Thoracic aorta (tissue), 2 donors: ENCODE measurements around the gene NAT8L. TPM values are rescaled to one million over a fixed set of nuclear protein-coding genes. Genes with fewer than 3 reads are reported as not detected.

ENCODE experiments used
- ATAC-seq: fragments of 150-250 bp; one replicate; pipeline ENCODE4 v1.8.0; 2017; ENCODE audit warnings: low read depth; ENCODE audit not compliant: insufficient number of reproducible peaks, low FRiP score
- DNase-seq: peaks from one replicate; pipeline ENCODE4 v3.0.0-alpha.2; 2020; ENCODE audit warnings: low spot score
- H3K27ac ChIP-seq, 2 donors: fragments of 200-600 bp; sonication (generic); 1 replicate in 1 of 2; 2 replicates in 1 of 2; pipeline ENCODE4 v1.5.1; 2016; ENCODE audit warnings: mild to moderate bottlenecking in 2 of 2, moderate library complexity in 2 of 2
- H3K27me3 ChIP-seq: fragments of 200-600 bp; sonication (generic); replicated peaks from 2 replicates; pipeline ENCODE4 v1.6.0; 2016; ENCODE audit warnings: mild to moderate bottlenecking; ENCODE audit not compliant: insufficient read depth
- H3K36me3 ChIP-seq: fragments of 200-600 bp; sonication (generic); one replicate; pipeline ENCODE4 v1.5.1; 2016
- H3K4me1 ChIP-seq, 2 donors: fragments of 200-600 bp; sonication (generic); 1 replicate in 1 of 2; 2 replicates in 1 of 2; pipeline versions ENCODE4 v1.5.1 to v1.6.0; 2016; ENCODE audit warnings: low read depth in 2 of 2, mild to moderate bottlenecking in 1 of 2; ENCODE audit not compliant: control insufficient read depth in 1 of 2
- H3K4me3 ChIP-seq: fragments of 200-600 bp; sonication (generic); 2 replicates; pipeline ENCODE4 v1.5.1; 2016; ENCODE audit warnings: mild to moderate bottlenecking
- H3K9me3 ChIP-seq: fragments of 200-600 bp; sonication (generic); 2 replicates; pipeline ENCODE4 v1.5.1; 2016
- total RNA-seq, 2 donors: library from RNA; depleted of rRNA; stranded (reverse); fragments of >200 nt; gene quantifications; one replicate each; pipeline versions ENCODE4 v1.1.0 to v1.2.3, GENCODE V29; 2016
- TF ChIP-seq, protein P1 (sequence below): fragments of 200-600 bp; sonication (generic); IDR thresholded peaks from one replicate; pipeline ENCODE4 v1.5.1; 2019; ENCODE audit warnings: antibody characterized with exemption

NAT8L gene
- total RNA-seq, 2 donors from 2014 or later, result under 0.01 TPM; not detected in 1

DNA sequence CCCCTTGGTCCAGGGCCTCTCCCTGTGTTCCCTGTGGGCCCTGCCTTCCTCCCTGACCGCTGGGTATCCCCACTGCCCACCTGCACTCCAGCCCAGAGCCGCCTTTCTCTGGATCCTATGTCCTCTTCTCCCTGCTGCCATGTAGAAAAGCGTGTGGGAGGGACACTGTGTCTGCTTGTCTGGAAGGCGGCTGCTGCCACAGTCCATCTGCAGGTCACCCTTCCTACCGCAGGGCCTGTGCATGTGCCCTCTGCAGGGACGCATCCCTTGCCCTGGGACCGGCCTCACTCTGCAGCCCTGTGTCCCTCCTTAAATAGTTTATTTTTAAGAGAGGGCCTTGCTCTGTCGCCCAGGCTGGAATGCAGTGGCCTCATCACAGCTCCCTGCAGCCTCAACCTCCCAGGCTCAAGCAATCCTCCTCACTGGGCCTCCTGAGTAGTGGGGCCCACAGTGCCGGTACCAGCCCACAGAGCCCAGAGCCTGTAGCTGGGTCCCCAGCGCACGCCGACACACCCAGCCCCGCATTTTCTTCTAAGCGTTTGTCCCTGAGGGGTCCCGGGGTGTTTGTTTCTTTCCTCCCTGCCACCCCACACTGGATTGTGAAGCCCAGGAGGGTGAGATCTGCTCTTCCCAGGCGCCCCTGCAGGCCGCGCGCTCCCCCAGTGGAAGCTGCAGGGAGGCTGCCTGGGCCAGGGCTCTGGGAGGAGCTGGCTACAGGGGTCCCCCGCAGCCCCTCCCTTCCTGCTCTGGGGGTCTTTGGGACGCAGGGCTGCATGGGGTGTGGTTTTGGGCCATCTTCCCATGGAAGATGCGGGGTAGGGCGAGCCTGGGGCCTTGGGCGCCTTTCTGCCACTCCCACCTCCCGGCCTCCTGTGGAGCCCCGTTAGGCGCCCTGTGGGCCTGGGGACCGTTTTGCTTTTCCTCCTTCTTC is 12.8 kb upstream of the NAT8L start:
- DNase-seq (no peak), ATAC-seq (no peak)
- Histone ChIP-seq H3K4me1 (peaks cover 5 to 16% of the 10 kb centered on the region in 2 donors), H3K4me3 (no peak overlapping the region), H3K27ac (no peak overlapping the region), H3K27me3 (peaks cover 3% of the 10 kb centered on the region), H3K36me3 (no peaks in the 10 kb centered on the region), H3K9me3 (no peaks in the 10 kb centered on the region)
- TF ChIP-seq, protein P1, sequence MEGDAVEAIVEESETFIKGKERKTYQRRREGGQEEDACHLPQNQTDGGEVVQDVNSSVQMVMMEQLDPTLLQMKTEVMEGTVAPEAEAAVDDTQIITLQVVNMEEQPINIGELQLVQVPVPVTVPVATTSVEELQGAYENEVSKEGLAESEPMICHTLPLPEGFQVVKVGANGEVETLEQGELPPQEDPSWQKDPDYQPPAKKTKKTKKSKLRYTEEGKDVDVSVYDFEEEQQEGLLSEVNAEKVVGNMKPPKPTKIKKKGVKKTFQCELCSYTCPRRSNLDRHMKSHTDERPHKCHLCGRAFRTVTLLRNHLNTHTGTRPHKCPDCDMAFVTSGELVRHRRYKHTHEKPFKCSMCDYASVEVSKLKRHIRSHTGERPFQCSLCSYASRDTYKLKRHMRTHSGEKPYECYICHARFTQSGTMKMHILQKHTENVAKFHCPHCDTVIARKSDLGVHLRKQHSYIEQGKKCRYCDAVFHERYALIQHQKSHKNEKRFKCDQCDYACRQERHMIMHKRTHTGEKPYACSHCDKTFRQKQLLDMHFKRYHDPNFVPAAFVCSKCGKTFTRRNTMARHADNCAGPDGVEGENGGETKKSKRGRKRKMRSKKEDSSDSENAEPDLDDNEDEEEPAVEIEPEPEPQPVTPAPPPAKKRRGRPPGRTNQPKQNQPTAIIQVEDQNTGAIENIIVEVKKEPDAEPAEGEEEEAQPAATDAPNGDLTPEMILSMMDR, result no peak

DNA sequence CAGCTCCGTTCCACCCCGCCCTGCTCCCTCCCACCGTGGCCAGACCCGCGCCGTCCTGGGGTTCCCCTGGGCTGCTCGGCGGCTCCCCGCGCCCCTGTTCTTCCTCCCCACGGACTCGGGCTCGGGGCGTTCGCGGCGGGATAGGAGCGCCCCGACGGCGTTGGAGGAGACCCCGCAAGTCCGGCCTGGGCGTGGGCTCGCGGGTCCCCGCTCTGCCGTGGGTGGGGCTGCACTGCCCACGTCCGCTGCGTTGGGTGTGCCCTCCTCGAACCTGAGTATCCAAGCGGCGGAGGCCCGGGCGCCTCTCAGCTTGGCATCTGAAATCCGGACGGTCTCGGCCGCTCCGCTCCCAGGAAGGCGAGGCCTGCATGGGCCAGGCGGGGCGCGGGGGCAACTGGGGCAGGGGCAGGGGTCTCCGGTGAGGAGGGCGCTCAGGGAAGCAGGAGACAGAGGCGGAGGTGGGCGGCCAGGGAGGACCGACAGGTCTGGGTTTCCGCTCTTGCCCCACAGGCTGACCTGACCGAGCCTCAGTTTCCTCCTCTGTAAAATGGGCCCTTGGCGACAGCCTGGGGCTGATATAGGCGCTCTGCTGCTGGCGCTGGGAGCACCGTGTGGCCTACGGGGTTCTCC is 12.0 kb upstream of the NAT8L start:
- Histone ChIP-seq H3K4me3 (no peak overlapping the region), H3K36me3 (no peaks in the 10 kb centered on the region), H3K27ac (no peak overlapping the region), H3K9me3 (no peaks in the 10 kb centered on the region), H3K27me3 (peaks cover 3% of the 10 kb centered on the region), H3K4me1 (peaks cover 0 to 10% of the 10 kb centered on the region in 2 donors)
- DNase-seq (no peak), ATAC-seq (no peak)
- TF ChIP-seq, protein P1, result no peak

DNA sequence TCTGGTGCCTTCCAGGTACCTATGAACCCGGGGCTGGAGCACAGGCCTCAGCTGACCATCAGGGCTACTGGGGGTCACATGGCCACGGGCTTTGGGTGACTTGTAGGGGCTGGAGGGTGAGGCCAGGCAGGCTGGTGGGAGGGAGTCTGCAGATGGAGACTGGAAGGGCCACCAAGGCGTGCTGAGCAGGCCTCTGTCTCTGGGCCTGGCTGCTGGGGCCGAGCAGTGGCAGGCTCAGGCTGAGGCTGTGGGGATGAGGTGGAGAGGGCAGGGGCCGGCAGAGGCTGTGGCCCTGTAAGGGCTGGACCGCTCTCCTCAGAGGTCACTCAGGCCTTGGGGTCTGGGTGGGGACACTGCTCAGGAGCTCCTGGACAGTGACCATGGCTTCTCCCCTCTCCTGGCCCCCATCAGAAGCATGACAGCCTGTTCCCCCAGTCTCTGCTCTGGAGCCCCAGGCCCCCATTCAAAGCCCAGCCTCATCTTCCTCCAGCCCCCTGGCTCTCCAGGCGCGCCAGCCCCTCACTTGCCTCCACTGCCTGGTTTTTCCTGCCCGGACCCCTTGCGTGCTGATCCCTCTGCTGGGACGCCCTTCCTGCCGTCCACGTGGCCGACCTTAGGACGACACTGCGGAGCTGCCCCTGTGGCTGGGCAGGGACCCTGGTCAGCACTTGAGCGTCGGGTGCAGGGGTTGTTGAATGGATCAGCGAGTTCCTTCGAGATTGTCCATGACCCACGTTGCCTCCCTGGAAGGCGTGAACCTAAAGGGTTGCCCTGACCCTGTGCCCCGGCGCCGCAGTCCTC is 11.1 kb upstream of the NAT8L start:
- Histone ChIP-seq H3K4me3 (no peak overlapping the region), H3K4me1 (peaks cover 0 to 1% of the 10 kb centered on the region in 2 donors), H3K27me3 (peaks cover 3% of the 10 kb centered on the region), H3K9me3 (no peaks in the 10 kb centered on the region), H3K36me3 (no peaks in the 10 kb centered on the region), H3K27ac (no peak overlapping the region)
- ATAC-seq, result no peak
- TF ChIP-seq, protein P1, result no peak
- DNase-seq, result no peak

DNA sequence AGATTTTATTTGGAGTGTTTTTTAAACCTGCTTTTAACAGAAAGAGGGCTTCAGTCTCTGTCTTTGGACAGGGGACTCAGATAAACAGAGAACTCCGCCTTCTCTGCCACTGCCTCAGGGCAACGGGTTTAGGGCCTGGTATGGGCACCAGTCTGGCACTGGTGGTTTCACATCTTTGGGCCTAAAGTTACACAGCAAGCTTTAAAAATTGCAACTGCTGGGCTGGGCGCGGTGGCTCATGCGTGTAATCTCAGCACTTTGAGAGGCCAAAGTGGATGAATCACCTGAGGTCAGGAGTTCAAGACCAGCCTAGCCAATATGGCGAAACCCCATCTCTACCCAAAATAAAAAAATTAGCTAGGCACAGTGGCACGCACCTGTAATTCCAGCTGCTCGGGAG is 10.3 kb upstream of the NAT8L start:
- Histone ChIP-seq H3K27me3 (peaks cover 3% of the 10 kb centered on the region), H3K4me1 (no peaks in the 10 kb centered on the region), H3K27ac (no peak overlapping the region), H3K4me3 (no peak overlapping the region), H3K9me3 (no peaks in the 10 kb centered on the region), H3K36me3 (no peaks in the 10 kb centered on the region)
- DNase-seq (no peak), ATAC-seq (no peak)
- TF ChIP-seq, protein P1, result no peak

DNA sequence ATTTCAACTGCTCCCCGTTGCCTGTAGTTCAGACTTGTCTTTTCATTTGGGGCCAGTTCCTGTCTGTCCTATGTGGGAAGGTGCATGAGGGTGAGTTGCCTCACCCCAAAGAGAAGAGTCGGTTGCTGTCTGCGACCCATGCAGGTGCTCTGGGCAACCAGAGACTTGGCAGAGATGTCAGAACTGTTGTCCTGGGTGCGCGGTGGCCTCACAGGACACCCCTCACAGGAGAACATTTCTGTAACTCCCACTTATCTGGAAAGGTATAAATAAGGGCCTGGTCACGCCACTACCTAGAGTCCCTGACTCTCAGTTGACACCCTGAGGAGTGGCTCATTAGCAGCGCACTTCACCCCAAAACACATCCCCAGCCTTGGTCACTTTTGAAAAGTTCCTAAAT is 9.7 kb upstream of the NAT8L start:
- TF ChIP-seq, protein P1, result no peak
- H3K4me1 ChIP-seq, result no peaks in the 10 kb centered on the region
- no peaks in the 10 kb centered on the region for H3K36me3 ChIP-seq
- no peak overlapping the region for H3K27ac ChIP-seq
- H3K27me3 ChIP-seq, result peaks cover 3% of the 10 kb centered on the region
- ATAC-seq (no peak), DNase-seq (no peak)
- no peaks in the 10 kb centered on the region for H3K9me3 ChIP-seq
- no peak overlapping the region for H3K4me3 ChIP-seq
